Endothelial cell (in vitro differentiated cells): ENCODE results near the gene IKZF1. TPM values are rescaled to one million over a fixed set of nuclear protein-coding genes. Genes with fewer than 3 reads are reported as not detected.

Experiments
- DNase-seq: peaks from one replicate; pipeline ENCODE4 v3.0.0; 2021; ENCODE audit warnings: low spot score
- H3K27ac Mint-ChIP-seq: one replicate; pipeline ENCODE4 v1.8.0; 2021; ENCODE audit warnings: mixed read lengths, inconsistent platforms; ENCODE audit not compliant: unreplicated experiment
- H3K27me3 Mint-ChIP-seq: one replicate; pipeline ENCODE4 v1.8.0; 2021; ENCODE audit warnings: mild to moderate bottlenecking, moderate library complexity, mixed read lengths, inconsistent platforms; ENCODE audit not compliant: unreplicated experiment
- H3K36me3 Mint-ChIP-seq: one replicate; pipeline ENCODE4 v1.8.0; 2021; ENCODE audit warnings: mild to moderate bottlenecking, low read depth, mixed read lengths, inconsistent platforms; ENCODE audit not compliant: unreplicated experiment
- H3K4me1 Mint-ChIP-seq: one replicate; pipeline ENCODE4 v1.8.0; 2021; ENCODE audit warnings: mild to moderate bottlenecking, mixed read lengths, inconsistent platforms; ENCODE audit not compliant: unreplicated experiment
- H3K4me3 Mint-ChIP-seq: one replicate; pipeline ENCODE4 v1.8.0; 2021; ENCODE audit warnings: mild to moderate bottlenecking, mixed read lengths, inconsistent platforms; ENCODE audit not compliant: unreplicated experiment
- H3K9me3 Mint-ChIP-seq: one replicate; pipeline ENCODE4 v1.8.0; 2021; ENCODE audit warnings: mixed read lengths, inconsistent platforms; ENCODE audit not compliant: unreplicated experiment
- total RNA-seq: library from RNA; stranded (reverse); fragmentation: NEBNext Ultra II Directional; extraction: Animal tissue kit (Norgen Biotek cat#: 25700); gene quantifications from one replicate; pipeline ENCODE4 v1.2.1, GENCODE V29; 2021; ENCODE audit not compliant: unreplicated experiment
- TF ChIP-seq, protein P1 (sequence below): fragments of 200-600 bp; sonication (generic); IDR thresholded peaks from one replicate; pipeline ENCODE4 v1.5.0; 2021; ENCODE audit warnings: antibody characterized with exemption; ENCODE audit not compliant: unreplicated experiment

IKZF1 gene
- total RNA-seq, 1 donor from 2014 or later: 3.1 TPM

- Mint-ChIP-seq H3K4me3 (no peak overlapping the region), H3K36me3 (no peaks in the 10 kb centered on the region), H3K27me3 (peaks cover 2% of the 10 kb centered on the region), H3K4me1 (peaks cover 27% of the 10 kb centered on the region), H3K27ac (no peak overlapping the region), H3K9me3 (peaks cover 3% of the 10 kb centered on the region)
- TF ChIP-seq, protein P1, sequence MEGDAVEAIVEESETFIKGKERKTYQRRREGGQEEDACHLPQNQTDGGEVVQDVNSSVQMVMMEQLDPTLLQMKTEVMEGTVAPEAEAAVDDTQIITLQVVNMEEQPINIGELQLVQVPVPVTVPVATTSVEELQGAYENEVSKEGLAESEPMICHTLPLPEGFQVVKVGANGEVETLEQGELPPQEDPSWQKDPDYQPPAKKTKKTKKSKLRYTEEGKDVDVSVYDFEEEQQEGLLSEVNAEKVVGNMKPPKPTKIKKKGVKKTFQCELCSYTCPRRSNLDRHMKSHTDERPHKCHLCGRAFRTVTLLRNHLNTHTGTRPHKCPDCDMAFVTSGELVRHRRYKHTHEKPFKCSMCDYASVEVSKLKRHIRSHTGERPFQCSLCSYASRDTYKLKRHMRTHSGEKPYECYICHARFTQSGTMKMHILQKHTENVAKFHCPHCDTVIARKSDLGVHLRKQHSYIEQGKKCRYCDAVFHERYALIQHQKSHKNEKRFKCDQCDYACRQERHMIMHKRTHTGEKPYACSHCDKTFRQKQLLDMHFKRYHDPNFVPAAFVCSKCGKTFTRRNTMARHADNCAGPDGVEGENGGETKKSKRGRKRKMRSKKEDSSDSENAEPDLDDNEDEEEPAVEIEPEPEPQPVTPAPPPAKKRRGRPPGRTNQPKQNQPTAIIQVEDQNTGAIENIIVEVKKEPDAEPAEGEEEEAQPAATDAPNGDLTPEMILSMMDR: no peak
- no peak for DNase-seq
These were observed 47.8 kb downstream of the IKZF1 start for GRCh38 chr7:50352282-50352681.

DNA sequence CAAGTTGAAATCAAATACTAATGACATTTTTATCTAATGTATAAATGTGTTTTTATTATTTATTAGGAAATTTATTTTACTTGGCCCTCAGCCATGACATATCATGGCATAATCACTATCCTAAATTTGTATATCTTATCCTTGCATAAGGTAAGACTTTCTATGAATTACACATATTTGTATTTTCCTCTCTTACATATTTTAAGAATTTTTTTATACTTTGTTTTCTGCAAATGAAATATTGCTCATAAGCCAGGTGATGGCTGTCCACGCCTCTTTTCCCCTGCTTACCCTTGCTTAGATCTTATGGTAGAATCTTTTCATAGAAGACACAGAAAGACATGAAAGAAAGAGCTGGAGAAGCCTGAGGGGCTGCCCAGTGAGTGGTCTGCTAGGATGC is 48.2 kb downstream of the IKZF1 start:
- peaks cover 3% of the 10 kb centered on the region for H3K9me3 Mint-ChIP-seq
- no peaks in the 10 kb centered on the region for H3K36me3 Mint-ChIP-seq
- no peak overlapping the region for H3K27ac Mint-ChIP-seq
- no peak overlapping the region for H3K4me3 Mint-ChIP-seq
- peaks cover 2% of the 10 kb centered on the region for H3K27me3 Mint-ChIP-seq
- no peak for DNase-seq
- H3K4me1 Mint-ChIP-seq: peaks cover 29% of the 10 kb centered on the region
- TF ChIP-seq, protein P1: no peak

GRCh38 chr7:50353201-50353600 is 48.7 kb downstream of the IKZF1 start:
- TF ChIP-seq, protein P1: no peak
- Mint-ChIP-seq H3K4me3 (no peak overlapping the region), H3K36me3 (no peaks in the 10 kb centered on the region), H3K4me1 (peaks cover 29% of the 10 kb centered on the region), H3K27me3 (peaks cover 2% of the 10 kb centered on the region), H3K9me3 (peaks cover 3% of the 10 kb centered on the region), H3K27ac (no peak overlapping the region)
- no peak for DNase-seq

DNA sequence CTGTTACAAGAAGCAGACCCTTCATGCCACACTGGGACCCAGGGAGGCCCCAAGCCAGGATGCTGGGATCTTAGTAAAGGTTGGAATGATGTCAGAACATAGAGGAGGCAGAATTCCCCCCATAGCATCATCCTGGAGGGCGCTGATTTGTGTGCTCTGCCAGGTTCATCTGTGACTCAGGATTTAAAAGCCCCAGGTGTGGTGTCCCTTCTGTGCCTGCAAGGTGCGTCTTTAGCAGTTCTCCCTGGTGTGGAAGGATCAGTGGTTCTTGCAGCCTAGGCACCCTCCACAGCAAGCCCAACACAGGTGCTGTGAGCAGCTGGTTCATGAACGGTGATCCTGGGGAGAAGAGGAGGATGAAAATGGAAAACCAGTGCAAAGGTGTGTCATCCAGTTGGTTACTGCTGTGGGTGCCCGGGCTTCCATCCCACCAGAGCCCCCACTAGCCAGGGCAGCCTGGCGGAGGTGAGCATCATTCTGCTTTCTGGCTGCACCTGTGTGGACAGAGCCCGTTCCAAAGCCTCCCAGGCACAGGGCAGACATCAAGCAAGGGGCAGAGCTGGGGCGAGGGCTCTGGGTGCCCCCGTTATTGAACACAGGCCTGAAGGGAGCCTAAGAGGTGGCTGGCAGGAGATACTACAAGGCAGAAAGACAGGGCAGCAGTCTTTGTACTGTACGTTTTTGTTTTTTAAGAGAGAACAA is 49.5 kb downstream of the IKZF1 start:
- no peak for DNase-seq
- TF ChIP-seq, protein P1: no peak

DNA sequence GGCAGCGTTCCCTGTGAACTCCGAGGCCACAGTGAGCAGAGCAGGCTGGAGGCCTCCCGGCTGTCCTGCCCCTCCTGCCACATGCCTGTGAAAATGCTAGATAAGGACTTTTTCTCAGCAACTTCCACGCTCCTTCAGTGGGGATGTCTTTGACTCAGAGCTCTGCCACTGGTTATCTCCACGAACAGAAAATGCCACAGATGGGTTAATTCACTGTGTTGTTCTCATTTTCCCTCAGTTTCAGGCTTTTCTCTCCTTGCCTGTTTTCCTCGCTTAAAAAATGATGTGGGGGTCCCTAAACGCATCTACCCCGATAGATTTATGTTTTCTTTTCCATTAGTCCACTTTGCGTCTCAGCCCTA is 51.3 kb downstream of the IKZF1 start:
- Mint-ChIP-seq H3K9me3 (no peaks in the 10 kb centered on the region), H3K4me3 (no peak overlapping the region), H3K4me1 (peaks cover 29% of the 10 kb centered on the region), H3K36me3 (no peaks in the 10 kb centered on the region), H3K27ac (no peak overlapping the region), H3K27me3 (peaks cover 2% of the 10 kb centered on the region)
- DNase-seq: peak; percentile 26
- TF ChIP-seq, protein P1: no peak

More for the DNA sequence above, 49.5 kb downstream of the IKZF1 start:
- Mint-ChIP-seq H3K4me3 (no peak overlapping the region), H3K36me3 (no peaks in the 10 kb centered on the region), H3K27me3 (peaks cover 2% of the 10 kb centered on the region), H3K27ac (no peak overlapping the region), H3K4me1 (peaks cover 29% of the 10 kb centered on the region), H3K9me3 (peaks cover 3% of the 10 kb centered on the region)
